Progenitor cell of endocrine pancreas (in vitro differentiated cells): ENCODE data around the gene CDC20. TPM values are rescaled to one million over a fixed set of nuclear protein-coding genes. Genes with fewer than 3 reads are reported as not detected.
A peak's percentile ranks its signal among the peaks of the same experiment; 100 is the strongest.

Experiments used
- DNase-seq: peaks from one replicate; pipeline ENCODE4 v3.0.0; 2021; ENCODE audit warnings: low spot score; ENCODE audit not compliant: unreplicated experiment
- H3K27ac Mint-ChIP-seq: 2 replicates; pipeline ENCODE4 v1.8.0; 2021; ENCODE audit warnings: mild to moderate bottlenecking, moderate library complexity, mixed read lengths
- H3K27me3 Mint-ChIP-seq: 2 replicates; pipeline ENCODE4 v1.8.0; 2021; ENCODE audit warnings: mixed read lengths
- H3K36me3 Mint-ChIP-seq: 2 replicates; pipeline ENCODE4 v1.8.0; 2022; ENCODE audit warnings: mixed read lengths; ENCODE audit not compliant: insufficient read depth
- H3K4me1 Mint-ChIP-seq: 2 replicates; pipeline ENCODE4 v1.8.0; 2021; ENCODE audit warnings: low read depth, mixed read lengths
- H3K4me3 Mint-ChIP-seq: 2 replicates; pipeline ENCODE4 v1.8.0; 2021; ENCODE audit warnings: low read depth, mild to moderate bottlenecking, moderate library complexity, mixed read lengths
- H3K9me3 Mint-ChIP-seq: 2 replicates; pipeline ENCODE4 v1.8.0; 2021; ENCODE audit warnings: low read depth, mixed read lengths
- total RNA-seq: library from RNA; stranded (reverse); gene quantifications from 2 replicates; pipeline ENCODE4 v1.2.1, GENCODE V29; 2021
- TF ChIP-seq, protein P1 (sequence below): fragments of 200-600 bp; sonication (generic); IDR thresholded peaks from one replicate; pipeline ENCODE4 v1.5.0; 2021; ENCODE audit warnings: antibody characterized with exemption, mild to moderate bottlenecking; ENCODE audit not compliant: unreplicated experiment

CDC20 gene
- total RNA-seq, 1 donor from 2014 or later, result 49.4 TPM

- no peak overlapping the region for H3K4me3 Mint-ChIP-seq
- H3K36me3 Mint-ChIP-seq, result no peaks in the 10 kb centered on the region
- TF ChIP-seq, protein P1, sequence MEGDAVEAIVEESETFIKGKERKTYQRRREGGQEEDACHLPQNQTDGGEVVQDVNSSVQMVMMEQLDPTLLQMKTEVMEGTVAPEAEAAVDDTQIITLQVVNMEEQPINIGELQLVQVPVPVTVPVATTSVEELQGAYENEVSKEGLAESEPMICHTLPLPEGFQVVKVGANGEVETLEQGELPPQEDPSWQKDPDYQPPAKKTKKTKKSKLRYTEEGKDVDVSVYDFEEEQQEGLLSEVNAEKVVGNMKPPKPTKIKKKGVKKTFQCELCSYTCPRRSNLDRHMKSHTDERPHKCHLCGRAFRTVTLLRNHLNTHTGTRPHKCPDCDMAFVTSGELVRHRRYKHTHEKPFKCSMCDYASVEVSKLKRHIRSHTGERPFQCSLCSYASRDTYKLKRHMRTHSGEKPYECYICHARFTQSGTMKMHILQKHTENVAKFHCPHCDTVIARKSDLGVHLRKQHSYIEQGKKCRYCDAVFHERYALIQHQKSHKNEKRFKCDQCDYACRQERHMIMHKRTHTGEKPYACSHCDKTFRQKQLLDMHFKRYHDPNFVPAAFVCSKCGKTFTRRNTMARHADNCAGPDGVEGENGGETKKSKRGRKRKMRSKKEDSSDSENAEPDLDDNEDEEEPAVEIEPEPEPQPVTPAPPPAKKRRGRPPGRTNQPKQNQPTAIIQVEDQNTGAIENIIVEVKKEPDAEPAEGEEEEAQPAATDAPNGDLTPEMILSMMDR, result no peak
- no peak for DNase-seq
- H3K27ac Mint-ChIP-seq, result peak overlapping the region; percentile 75
- no peaks in the 10 kb centered on the region for H3K9me3 Mint-ChIP-seq
- H3K4me1 Mint-ChIP-seq, result peaks cover 38% of the 10 kb centered on the region
- no peaks in the 10 kb centered on the region for H3K27me3 Mint-ChIP-seq
These were observed 6.5 kb upstream of the CDC20 start for GRCh38 chr1:43352351-43352705.

GRCh38 chr1:43352881-43353280 lies 5.9 kb upstream of the CDC20 start:
- H3K9me3 Mint-ChIP-seq, result no peaks in the 10 kb centered on the region
- no peak overlapping the region for H3K4me3 Mint-ChIP-seq
- TF ChIP-seq, protein P1, result no peak
- H3K27ac Mint-ChIP-seq, result no peak overlapping the region
- H3K36me3 Mint-ChIP-seq, result no peaks in the 10 kb centered on the region
- no peak for DNase-seq
- peaks cover 40% of the 10 kb centered on the region for H3K4me1 Mint-ChIP-seq
- H3K27me3 Mint-ChIP-seq, result no peaks in the 10 kb centered on the region

- no peak overlapping the region for H3K27ac Mint-ChIP-seq
- H3K4me1 Mint-ChIP-seq, result peaks cover 37% of the 10 kb centered on the region
- TF ChIP-seq, protein P1, result no peak
- no peak overlapping the region for H3K4me3 Mint-ChIP-seq
- no peaks in the 10 kb centered on the region for H3K27me3 Mint-ChIP-seq
- no peak for DNase-seq
- no peaks in the 10 kb centered on the region for H3K9me3 Mint-ChIP-seq
- H3K36me3 Mint-ChIP-seq, result no peaks in the 10 kb centered on the region
These were observed 4.3 kb upstream of the CDC20 start for GRCh38 chr1:43354471-43354870.

DNA sequence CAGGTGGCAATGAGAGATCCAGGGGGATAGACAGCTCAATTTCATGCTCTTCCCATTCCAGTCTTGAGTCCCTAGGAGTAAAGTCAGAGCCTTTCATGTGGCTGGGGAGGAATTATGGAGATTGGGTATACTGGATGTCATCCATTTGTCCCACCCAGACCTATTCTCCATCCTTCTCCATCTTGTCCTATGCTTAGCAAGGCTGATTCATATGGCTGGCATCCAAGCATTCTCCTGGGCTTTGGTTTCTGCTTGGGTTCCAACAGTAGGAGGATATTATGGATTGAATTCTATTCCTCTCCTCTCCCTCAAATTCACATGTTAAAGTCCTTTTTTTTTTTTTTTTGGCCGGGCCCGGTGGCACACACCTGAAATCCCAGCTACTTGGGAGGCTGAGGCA lies 3.8 kb upstream of the CDC20 start:
- Mint-ChIP-seq H3K27ac (no peak overlapping the region), H3K4me1 (peaks cover 37% of the 10 kb centered on the region), H3K9me3 (no peaks in the 10 kb centered on the region), H3K27me3 (no peaks in the 10 kb centered on the region), H3K4me3 (no peak overlapping the region), H3K36me3 (no peaks in the 10 kb centered on the region)
- TF ChIP-seq, protein P1, result no peak
- no peak for DNase-seq

DNA sequence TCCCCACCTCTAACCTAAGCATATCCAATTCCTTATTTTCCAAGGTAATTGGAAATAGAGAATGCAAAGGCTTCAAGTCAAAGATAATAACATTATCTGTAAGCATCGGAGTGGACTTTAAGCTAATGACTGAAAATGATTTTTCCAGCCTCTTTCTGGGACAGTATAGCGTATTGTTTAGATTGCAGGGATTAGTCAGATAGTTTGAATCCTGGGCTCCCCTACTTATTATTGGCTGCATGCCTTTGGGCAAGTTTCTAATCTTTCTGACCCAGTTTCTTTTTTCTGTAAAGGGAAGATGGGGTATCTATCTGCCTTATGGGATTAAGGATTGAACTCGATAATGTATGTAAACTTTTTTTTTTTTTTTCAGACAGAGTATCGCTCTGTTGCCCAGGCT lies 1.5 kb upstream of the CDC20 start:
- no peak for DNase-seq
- Mint-ChIP-seq H3K27me3 (no peaks in the 10 kb centered on the region), H3K27ac (no peak overlapping the region), H3K9me3 (no peaks in the 10 kb centered on the region), H3K4me1 (peaks cover 33% of the 10 kb centered on the region), H3K4me3 (peak overlapping the region; percentile 21), H3K36me3 (peaks cover 10% of the 10 kb centered on the region)
- TF ChIP-seq, protein P1, result no peak
